Glomerular visceral epithelial cell (primary cell): ENCODE measurements around the gene NEGR1.

Experiments
- DNase-seq: peaks from one replicate; pipeline ENCODE4 v3.0.0-alpha.2; 2016; ENCODE audit errors: extremely low spot score

Gene NEGR1

DNA sequence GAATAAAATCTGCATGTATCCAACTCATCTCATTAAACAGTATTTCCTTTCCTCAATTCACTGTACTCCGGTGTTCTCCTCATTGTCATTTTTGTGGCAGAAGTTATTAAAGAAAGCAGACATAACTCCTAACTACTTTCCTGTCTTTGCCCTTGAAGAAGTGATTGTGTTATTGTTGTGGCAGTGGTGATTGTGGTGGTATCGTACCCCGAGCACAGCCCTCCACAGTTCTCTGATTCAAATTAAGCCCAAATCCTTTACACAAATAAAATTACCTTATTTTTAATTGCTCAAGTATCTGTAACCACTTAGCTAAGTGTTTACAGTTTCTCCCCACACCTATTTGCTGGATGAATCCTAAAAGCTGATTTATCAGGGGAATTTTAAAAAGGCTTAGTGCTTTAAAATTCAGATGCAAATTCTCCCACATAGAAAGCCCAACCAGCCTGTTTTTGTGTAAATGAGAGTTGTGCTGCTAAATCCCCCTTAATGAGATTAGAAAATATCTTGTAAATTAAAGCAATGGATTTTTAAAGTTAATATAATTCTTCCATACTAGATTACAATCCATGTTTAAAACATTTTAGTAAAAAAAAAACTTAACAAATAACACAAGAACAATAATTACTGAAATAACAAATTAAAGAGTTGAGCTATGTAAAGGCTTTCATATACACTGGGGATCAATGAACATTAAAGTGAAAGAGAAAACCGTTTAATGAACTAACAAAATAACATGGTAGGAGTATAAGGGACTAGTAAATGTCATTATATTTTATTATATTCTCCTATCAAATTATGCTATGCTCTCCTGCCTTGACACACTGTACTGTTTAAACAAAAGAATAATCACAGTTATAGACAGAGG lies 259.0 kb downstream of the NEGR1 start:
- no peak for DNase-seq

DNA sequence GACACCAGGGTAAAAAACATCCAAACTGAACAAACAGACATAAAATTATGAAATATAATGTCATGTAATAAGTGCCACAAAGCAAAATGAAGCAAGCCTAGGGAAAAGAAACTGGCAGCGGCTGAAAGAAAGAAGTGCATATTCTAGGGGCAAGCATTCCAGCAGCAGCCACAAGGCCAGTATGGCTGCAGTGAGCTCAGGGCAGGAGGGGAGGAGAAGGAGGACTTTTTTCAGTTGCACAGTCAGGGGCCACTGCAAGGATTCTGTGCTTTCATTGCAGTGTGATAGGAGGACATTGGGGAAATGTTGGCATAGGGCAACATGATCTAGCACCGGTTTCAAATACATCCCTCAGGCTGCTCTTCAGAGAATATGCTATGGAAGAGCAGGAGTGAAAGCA lies 263.8 kb downstream of the NEGR1 start:
- no peak for DNase-seq

DNA sequence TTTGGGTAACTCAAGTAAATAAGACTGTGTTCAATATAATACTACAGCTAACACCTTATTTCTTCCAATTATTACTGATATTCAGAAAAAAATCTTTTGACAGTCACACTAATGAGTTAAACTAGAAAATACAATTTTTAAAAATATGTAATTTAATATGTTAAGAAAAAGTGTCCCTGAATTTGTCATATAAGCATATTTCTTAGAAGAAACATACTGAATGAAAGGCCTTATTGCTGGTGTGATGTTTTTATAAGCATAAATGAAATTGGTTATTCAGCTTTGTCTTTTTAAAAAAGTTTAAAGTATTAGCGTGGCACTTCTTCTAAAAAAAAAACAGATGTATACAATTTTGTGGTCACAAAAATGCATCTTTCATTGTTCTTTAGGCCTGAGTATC lies 267.3 kb downstream of the NEGR1 start:
- DNase-seq: no peak

DNA sequence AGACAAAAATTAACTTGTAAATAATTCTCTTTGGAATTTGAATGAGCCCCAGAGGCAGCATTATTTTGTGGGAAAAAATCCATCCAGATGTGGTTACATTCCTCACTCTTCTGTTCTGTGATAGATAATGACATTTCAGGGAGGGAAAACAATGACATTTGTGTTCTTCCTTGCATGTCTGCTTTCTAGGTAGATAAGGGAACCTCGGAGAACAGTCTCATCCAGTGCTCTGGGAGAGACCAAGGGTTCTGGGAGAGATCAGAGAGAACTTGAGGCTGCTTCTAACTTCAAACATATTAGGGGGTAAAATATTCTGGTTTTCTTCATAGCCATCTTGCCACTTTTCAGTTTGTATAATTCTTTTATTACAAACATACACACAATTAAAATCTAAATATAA lies 269.2 kb downstream of the NEGR1 start:
- DNase-seq: no peak

DNA sequence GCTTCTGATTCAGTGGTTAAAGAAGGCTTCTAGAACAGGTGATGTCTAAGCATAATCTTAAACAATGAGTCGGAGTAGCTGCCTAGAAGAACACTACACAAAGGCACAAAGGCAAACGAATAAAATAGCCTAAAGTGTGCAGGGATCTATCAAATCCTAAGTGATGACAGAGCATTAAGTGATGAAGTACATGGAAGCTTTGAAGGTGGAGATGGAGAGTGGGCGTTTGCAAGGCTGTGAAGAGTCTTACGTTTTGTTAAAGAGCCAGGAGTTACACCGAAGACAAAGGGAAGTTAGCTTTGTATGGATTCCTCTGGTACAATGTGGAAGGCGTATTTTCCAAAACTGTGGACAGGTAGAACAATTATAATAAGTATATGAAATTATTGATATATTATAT lies 270.6 kb downstream of the NEGR1 start:
- DNase-seq: no peak

DNA sequence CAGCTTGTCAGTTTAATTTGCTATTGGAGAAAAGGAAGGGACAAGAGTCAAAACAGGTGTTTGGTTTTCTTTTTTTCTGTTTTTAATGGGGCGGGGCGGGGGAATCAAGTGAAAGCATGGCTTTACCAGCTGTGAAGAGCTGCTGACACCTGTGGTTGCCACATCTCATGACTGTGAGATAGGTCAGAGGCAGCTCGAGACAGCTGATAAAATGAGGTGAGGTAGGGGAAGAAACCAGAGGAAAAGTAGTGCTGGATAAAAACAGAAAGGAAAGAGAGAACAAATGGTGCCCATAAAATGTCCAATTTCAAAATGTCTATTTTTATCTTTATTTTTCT lies 272.3 kb downstream of the NEGR1 start:
- DNase-seq: no peak

DNA sequence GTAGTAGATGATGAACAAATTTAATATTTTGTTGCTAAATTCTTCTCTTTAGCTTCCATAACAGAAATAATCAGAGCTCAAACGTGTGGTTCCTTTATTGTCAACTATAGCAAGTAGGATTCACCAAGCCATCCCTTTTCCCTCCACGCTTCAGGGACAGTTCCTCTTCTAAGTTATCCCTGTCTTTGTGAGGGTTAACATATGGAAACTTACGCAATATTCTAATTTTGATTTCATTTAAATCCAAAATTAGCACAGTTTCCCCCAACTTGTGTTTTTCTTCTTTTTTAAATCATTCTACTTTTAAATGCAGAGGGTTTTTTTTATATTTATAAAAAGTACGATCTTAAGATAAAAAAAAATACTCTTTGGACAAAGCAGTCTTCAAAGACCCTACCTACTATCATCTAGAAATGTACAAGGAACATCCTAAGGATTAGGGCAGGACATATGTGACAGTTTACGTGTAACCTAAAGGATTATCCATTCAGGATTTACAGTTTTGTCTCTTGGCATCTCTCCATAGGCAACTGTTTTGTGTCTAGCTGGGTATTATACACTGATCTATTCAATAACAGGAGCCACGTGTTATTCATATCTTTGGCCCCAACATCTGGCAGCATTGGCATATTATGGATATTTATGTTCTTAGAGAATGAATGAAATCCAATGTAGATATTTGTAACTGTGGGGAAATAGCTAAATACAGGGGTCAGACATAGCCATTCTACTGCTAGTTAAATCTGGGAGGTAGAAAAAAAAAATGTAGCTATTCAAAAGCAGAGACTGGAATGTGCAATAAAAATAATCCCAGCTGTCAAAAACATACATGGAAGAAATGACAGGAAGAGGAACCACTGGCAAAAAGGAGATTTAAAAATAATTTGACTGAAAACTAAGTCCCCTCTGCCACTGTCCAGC lies 272.9 kb downstream of the NEGR1 start:
- DNase-seq: no peak

DNA sequence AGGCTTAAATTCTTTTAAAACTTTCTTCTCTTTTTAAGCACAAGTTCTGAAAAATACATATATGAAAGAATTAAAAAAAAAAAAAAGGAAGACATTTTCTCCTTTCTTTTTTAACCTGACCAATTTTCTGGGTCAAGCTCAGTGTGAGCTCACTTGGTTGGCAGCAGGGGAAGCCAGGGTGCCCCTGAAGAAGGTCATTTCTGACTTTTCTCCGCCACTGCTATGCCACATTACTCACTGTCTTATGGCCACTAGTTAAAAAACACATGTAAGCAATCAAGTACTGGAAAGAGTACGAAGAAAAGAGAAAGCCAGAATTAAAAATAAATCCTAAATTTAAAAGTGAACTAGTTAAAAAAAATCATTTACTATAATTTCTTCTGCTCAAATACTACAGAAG lies 275.0 kb downstream of the NEGR1 start:
- no peak for DNase-seq

DNA sequence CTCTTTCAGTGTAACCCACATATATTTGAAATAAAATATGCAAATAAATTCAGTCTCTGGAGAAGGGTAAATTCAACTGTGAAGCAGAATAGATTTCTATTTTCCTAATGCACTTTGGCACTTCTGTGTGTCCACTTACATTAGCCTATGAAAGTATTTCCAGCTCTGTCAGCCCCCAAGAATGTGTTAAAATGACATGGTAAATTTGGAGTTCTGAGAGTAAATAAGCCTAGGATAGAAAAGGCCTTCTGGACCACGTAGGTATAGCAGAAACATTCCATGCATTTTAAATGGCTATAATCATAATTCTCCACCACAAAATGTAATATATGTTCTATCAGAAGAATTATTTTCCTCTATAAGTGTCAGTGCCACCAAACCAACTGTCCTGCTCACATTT lies 276.2 kb downstream of the NEGR1 start:
- DNase-seq: peak; percentile 6

DNA sequence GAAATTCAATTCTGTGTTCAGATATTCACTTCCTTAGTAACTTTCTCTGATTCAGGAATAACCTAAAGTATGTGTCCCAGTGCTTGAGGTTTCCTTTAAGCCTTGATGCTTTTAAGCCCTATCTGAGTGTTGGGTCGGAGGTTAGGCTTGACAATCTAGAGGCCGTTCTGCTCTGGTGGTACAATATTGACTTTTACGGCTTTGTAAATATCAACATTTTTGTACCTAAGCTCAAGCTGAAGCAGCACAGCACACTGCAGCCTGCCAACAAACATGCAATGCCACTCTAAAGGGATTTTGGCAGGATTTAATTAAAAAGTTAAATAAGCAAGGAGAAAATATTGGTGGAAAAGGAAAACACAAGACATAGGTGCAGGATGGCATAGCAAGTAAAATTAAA lies 279.2 kb downstream of the NEGR1 start:
- no peak for DNase-seq

DNA sequence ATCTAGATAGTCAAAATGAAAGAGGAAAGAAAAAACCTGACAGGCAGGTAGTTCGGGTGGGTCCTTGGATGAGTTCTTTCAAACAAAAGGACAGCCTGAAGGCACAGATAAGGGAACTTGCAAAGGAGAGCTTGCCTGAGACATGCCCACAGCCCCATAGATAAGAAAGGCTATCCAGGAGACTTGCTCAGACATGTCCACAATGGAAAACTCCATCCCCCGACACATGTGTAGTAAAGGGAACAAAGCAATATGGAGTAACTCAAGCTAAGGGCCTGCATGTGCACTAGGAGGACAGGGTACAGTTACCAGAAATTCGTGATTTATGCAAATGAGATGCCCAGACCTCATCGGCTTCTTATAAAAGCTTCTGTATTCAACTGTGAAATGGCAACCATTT lies 281.5 kb downstream of the NEGR1 start:
- peak; percentile 6 for DNase-seq

DNA sequence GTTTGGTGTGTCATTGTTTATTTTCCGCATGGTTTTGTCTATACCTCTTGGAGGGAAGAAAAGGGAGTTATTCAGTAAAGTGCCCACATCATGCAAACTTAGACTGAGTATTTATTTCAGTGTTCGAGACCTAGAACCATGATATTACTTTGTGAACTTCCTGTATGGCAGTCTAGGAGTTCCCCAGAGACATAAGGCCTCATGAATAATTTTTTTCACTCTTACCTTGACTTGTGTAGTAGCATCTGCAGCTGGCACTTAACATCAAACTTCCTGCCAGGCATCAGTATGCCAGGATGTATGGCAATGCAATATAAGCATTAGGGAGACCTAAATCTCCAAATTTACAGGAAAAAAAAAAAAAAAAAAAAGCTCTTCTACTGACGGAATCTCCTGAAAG lies 287.7 kb downstream of the NEGR1 start:
- no peak for DNase-seq

DNA sequence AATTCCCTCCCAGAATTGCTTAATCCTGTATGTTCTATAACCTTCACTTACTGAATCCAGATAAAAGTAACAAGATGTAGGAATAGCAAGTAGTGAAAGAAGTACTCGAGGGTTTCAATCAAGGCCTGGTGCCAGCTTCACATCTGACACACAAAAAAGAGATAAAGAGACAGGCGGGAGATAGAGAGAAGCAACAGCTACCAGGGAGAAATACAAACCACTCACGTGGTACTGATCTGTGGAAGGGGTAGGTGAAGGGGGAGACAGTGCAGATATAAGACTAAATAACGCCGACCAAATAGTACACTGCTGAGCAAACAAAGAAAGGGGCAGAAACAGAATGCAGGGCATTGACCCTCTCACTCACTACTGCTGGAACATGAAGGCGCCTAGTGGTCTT lies 295.2 kb downstream of the NEGR1 start:
- no peak for DNase-seq

DNA sequence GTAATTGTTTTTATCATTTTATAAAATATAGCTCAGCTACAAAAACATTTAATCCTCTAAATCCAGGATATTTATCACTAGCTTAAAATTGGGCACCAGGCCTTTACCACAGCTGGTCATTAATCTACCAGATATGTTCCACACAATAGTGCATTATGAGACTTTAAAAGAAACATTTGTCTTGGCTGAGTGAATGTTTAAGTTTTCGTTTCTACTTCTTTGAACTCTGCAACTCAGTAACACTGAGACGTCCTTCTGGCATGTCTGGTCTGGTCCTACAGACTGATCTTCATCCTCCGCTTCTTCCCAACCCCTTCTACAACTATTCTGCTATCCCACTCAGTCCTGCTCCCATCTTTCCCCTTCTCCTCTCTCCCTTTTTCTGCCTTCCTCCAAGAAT lies 296.2 kb downstream of the NEGR1 start:
- DNase-seq: no peak

DNA sequence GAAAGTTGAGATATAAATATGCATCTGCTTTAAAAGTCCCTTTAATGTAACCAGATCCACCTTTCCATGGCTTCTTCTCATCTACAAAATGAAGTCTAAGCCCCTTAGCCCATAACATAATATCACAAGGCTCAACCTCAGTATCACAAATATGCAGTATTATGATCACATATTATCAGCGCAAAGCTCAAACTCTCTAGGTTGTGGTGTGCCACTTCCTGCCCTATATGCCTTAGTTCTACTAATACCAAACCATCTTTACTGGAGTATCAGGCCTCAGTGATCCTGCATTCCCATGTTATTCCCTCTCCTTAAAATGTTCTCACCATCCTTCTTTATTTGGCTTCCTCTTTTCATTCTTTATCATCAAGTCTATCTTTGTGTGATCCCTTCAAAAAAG lies 301.8 kb downstream of the NEGR1 start:
- DNase-seq: no peak

DNA sequence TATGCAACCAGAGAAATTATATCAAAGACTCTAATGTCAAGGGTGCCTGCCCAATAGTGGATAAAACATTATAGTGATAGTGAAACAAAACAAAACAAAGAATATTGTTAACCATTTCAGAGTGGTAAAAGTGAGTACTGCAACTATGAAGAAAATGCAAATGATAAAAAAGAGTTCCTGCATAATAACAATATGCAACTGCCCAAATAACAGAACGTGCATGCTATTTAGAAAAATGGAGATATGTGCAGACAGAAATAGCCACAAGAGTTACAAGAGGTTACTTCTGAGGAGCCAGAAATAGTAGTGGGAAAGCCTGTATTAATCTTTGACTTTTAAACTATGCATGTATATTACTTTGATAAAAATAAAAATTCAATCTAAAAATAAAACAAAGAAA lies 302.5 kb downstream of the NEGR1 start:
- DNase-seq: no peak

DNA sequence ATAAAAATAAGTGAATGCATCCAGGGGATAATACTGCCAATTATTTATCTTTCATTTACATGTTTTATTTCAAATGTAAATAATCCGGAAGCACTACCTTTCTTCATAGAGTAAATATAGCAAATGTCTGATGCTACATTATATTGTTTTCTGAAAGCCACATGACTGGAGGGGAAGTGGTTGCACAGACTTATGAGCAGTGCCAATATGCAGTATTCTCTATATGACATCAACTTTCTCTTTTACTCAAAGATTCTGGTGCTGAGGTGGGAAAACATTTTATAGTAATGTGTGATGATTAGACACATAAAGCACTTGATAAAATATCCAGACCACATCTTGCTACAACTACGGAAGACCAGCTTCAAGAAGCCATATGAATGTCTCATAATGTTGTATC lies 314.7 kb downstream of the NEGR1 start:
- no peak for DNase-seq

DNA sequence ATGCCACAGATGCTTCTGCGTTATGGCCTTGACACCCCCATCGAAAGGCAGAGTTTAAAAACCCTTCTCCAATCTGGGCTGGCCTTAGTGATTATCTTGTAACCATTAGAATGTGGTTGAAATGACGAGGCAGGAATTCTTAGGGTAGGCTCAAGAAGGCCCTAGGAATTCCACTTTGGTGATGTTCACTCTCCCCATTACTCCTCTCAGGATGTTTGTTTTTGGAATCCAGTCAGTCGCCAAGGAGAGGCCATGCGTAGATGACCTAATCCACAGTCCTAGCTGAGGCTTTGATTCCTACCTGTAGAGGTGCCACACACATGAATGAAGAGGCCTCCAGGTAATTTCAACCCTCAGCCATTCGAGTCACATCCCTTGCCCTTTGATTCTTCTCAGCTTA lies 318.2 kb downstream of the NEGR1 start:
- DNase-seq: peak; percentile 55

DNA sequence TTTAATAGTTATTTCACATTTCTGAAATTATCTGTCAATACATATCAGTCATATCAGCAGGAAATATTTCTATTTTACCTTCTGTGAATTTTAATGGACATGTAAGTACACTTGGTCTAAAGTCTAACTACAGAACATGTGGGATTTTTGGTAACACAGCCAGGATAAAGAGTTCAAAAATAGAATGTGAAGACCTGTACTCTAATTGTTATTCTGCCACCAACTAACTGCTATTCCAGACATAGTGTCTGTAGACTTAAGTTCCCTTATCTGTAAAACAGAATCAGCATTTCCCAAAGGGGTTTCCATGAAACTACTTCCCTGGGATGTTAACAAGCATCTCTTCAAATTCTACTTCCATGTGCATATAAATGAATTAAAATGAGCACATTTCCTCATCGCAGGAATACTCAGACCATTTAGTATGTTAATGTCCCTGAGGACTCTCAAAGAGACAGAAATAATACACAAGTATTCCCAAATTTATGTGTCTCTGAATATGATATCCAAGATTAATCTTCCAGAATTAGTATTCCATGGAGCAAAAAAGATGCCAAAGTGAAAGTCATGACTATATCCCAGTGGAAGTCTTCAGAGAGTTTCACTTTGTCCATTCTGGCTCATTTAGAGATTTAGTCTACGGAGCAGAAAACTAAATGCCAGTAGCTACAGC lies 325.6 kb downstream of the NEGR1 start:
- no peak for DNase-seq

DNA sequence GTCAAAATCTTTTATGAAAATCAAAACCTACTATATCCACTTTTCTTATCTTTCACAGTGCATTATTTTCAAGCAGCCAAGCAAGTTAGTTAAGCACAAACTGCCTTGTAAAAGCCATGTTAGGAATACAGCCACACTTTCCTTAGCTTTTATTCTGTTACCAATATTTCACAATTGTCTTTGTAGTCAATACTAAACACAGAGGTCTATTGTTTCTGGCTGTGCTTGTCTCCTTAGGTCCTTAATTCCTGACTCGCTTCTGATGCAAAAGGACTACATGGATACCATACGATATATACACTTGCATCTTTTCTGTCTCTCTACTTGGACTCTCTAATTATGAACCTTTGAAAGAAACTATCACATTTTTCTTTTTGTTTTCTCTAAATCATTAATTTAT lies 331.8 kb downstream of the NEGR1 start:
- DNase-seq: no peak

DNA sequence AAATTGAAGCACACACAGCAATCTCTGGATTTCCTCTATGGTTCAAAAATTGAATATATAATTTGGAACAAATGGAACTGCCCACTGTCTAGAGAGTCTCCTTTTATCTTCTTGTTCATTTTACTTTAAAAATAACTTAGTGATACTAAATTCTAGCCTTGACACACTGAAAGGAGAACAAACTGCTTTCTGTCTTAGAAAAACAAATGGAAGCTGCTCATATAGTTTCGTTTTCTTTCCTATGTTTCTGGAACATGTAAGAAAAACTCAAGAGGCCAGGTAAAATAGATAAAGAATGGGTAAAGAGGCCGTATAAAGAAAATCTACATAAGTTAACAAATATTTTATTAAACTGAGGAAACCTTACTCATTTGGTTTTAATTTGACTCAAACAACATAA lies 332.7 kb downstream of the NEGR1 start:
- no peak for DNase-seq

DNA sequence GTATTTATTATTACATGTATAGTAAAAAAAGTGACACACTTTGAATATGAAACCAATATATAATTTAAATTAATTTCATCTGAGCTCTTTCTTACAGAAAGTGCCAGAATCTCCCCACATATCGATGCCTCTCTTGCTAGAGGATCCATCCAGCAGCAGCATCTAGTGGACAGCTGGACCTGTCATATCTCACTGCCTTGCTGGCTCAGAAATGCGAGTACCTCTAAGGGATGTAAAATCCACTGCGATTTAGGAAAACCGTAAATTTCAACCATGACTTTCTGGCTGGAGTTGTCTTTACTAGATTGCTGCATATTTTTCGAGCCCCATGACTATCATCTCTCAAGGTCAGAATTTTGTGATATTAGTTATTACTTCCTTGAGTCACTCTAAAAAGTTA lies 333.8 kb downstream of the NEGR1 start:
- no peak for DNase-seq

DNA sequence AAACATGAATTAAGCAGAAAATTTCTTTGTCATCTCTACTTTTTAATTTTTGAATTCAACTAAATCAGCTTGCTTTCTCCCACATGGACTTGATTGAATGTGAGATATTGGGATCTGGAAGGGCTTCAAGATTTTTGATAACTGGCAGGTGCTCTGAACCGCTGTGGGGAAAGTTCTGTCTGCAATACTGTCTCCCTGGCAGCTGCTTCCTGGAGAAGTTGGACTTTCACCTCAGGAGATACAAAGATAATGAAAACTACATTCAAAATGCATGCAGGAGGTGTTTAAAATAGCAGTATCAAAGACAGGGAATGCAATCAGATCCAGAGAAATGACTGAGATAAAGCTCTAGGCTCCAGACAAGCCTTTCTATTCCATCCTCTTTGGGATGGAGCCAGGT lies 338.3 kb downstream of the NEGR1 start:
- DNase-seq: no peak
